GM21360 (cell line): ENCODE data around the gene DHX35.
"Not testable (repeated sequence)": the region's sequence is repeated elsewhere in the genome, so short reads cannot be mapped to it uniquely, and the experiment has no call there.

Experiments used
- ATAC-seq: cut with Tn5 transposase; IDR thresholded peaks from one replicate; pipeline ENCODE4 v1.9.1; 2021; ENCODE audit warnings: mild to moderate bottlenecking, moderate library complexity; ENCODE audit not compliant: unreplicated experiment

DHX35 gene

GRCh38 chr20:38939686-38940085, 22.5 kb upstream of the DHX35 start:
- no peak for ATAC-seq

DNA sequence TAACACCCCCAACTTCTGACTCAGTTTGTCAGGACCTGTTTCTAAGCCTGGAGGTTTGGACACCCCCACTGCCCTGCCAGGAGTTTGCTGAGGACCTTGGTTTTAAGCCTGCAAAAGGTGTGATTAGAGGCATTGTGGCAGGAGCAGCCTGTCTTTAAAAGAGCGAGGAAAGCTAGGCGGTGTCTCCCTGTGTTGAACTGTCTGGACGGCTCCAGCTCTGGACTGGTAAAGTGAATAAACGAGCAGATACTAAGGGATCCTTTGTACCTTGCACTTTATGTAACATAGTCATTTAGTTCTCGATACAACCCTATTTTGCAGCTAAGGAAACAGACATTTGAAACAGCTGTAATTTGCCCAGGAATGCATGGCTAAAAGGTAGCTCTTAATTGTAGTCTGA, 21.5 kb upstream of the DHX35 start:
- ATAC-seq, result no peak

DNA sequence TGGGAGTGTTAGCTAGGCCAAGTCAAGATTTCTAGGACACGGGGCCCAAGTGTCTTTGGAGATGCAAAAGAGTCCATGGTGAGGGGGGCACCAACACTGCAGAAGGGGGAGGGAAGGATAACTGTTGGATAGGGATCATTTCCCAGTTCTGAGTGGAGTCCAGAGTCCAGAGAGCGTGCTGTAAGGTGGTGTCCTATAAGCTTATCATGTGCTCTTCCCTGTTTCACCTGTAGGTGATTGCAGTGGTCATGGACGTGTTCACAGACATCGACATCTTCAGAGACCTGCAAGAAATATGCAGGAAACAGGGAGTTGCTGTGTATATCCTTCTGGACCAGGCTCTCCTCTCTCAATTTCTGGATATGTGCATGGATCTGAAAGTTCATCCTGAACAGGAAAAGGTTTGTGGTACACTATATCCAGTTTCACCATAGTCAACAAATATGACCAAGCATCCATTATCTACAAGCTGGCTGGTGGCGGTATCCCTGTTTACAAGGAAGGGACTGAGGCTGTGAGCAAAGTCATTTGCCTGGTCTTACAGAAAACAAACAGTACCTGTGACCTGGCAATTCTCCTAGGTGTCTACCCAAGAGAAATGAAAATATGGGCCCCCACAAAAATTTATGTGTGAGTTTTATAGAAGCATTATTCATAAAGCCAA, 20.3 kb upstream of the DHX35 start:
- ATAC-seq, result no peak

DNA sequence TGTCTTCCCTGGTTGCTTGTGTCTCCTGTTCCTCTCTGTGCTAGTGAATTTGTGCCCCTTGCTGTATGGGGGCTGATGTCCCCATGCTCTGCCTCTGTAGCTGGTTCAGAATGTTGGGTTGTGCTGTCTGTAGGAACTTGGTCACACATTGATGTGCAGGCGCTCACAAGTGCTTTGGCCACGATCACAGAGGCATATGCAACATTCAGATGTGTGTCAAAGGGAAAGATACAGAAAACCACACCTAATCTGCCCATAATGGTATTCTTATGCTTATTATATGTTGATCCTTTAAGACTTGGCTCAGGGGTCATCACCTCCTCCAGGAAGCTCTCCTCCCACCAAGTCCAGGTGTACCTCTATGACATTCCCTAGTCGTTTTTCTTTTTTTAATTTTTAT, 17.1 kb upstream of the DHX35 start:
- no peak for ATAC-seq

DNA sequence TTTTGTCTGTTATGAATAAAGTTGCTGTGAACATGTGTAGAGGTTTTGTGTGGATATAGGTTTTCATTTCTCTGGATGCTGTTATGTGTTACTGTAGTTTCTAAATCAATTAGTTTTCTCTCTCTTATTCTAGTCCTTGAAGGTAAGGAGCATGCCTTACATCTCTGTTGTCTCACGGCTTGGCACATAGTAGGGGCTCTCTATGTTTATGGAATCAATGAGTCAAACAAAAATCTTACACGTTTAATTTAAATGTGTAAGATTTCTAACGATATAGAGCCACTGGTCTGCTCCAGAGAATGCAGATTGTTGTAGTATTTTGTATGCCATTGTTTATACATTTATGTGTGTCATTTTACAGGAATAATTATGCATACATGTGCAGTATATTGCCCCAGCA, 15.3 kb upstream of the DHX35 start:
- no peak for ATAC-seq

GRCh38 chr20:38947931-38948362, 14.2 kb upstream of the DHX35 start:
- no peak for ATAC-seq

GRCh38 chr20:38950254-38950653, 11.9 kb upstream of the DHX35 start:
- ATAC-seq, result no peak

- ATAC-seq, result no peak
Measured at GRCh38 chr20:38951611-38952010, 10.5 kb upstream of the DHX35 start.

DNA sequence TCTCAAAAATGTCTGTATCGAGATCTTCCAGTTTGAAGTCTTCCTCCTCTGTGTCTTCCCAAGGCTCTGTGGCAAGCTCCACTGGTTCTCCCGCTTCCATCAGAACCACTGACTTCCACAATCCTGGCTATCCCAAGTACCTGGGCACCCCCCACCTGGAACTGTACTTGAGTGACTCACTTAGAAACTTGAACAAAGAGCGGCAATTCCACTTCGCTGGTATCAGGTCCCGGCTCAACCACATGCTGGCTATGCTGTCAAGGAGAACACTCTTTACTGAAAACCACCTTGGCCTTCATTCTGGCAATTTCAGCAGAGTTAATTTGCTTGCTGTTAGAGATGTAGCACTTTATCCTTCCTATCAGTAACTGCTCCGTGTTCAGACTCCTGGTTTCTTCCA, 10.0 kb upstream of the DHX35 start:
- no peak for ATAC-seq

DNA sequence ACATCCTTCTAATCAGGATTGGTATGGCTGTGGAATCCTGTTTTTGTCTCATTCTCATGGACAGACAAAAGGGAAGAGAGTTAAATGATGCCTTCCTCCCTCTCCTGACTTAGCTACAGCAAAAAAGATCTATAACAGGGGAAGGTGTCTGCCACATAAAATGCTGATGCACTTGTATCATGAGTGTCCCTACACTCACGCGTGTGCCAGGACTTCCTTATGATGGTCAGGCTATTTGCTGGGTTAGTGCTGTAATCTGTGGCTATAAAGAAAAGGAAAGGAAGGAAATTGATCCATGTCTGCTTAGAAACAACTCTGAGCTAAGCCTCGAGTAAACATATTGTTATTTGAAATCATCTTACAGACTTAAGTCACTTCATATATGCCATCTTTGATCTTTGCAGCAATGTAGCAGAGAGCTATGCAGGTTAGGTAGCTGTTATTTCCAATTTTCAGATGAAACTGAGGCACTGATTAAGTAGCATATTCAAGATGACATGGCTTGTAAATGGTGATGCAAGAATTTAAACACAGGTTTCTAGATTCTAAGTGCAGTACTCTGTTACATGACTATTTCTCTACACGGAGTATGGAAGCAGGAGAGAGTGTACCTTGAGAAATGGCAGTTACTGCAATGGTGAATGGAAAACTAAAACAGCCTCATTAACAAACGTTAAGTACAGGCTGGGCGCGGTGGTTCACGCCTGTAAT, 8.4 kb upstream of the DHX35 start:
- ATAC-seq, result no peak

DNA sequence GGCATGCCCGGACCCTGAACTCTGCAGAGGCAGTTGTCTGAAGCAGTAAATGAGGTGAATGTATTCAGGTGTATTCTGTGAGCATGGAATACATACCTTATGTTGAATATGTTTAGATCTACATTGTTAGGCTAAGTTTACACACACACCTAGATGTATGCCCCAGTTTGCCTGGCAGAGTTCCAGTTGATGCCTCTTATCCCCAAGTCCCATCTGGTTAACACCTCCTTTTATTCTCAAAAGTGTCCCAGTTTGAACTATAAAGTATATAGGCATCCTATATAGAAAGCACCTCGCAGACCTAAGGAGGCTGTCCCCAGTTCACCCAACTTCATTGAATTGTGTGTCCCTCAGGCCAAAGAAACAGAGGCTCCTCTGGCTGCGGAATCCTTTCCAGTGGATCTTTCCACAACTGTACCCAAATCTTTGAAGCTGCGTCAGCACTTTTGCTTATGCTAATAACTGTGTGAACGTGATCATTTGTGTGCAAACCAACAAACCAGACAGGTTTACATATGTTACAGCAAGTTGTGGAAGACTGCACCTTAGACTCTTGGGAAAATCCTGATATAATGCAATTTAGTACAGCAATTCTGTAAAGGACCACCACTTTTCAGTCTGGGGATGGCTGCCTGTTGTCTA, 4.8 kb upstream of the DHX35 start:
- no peak for ATAC-seq

DNA sequence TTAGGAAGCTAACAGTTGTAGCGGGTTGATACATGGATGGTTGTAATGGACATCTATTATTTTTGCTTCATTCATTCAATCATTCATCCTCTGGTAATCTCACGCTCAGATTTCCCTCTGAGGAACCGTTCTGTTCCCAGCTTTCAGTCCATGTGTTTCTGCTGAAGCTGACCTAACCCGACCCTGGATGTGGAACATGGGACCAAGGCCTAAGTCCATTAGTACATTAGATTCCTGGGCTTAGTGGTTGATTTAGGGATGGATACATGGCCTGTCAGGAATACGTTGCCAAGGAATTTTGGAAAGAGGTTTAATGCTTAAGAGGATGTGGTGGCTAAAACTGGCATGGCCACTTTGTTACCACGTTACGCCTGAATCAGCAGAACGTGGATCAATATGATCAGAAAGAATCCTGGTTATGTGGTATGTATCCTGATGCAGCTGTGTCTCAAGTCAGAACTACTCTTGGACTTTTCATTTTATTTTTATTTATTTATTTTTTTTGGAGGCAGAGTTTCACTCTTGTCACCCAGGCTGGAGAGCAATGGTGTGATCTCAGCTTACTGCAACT, 4.1 kb upstream of the DHX35 start:
- no peak for ATAC-seq

DNA sequence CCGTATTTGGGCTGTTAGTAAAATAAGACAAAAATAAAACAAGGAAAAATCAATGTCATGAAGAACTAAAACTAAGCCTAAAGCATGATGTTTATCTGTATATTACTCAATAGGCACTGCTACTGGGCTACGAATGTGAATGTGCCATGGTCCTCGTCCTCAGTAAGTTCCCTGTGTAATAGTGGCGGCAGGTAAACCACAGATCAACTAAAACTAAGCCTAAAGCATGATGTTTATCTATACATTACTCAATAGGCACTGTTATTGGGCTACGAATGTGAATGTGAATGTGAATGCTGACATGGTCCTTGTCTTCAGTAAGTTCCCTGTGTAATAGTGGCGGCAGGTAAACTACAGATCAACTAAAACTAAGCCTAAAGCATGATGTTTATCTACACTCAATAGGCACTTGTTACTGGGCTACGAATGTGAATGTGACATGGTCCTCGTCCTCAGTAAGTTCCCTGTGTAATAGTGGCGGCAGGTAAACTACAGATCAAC, 1.9 kb upstream of the DHX35 start:
- ATAC-seq, result not testable (repeated sequence)

DNA sequence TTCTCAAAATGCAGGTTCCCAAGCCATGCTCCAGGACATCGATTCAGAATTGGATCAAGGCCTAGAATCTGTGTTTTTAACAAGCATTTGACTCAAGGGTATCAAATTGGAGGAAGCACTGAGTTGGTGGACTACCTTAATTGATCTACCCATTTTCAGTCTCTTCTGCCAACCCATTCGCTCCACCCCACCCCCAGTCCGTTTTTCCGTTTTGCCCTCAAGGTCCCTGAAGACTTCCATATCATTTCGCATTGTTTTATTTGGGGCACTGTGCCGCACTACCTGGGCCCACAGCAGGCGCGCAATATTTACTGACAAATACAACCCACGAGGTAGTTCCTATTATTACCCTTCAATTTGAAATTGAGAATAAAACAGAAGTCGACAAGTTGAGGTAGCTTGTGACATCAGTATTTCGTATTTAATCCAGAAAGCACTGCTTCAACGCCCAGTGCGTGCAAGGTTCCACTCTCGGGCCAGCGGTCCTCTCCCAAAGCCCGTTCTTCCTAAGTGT, 557 bp upstream of the DHX35 start:
- ATAC-seq, result no peak

GRCh38 chr20:38962928-38963401, 821 bp downstream of the DHX35 start:
- no peak for ATAC-seq

GRCh38 chr20:38963745-38964144, 1.6 kb downstream of the DHX35 start:
- ATAC-seq, result no peak

DNA sequence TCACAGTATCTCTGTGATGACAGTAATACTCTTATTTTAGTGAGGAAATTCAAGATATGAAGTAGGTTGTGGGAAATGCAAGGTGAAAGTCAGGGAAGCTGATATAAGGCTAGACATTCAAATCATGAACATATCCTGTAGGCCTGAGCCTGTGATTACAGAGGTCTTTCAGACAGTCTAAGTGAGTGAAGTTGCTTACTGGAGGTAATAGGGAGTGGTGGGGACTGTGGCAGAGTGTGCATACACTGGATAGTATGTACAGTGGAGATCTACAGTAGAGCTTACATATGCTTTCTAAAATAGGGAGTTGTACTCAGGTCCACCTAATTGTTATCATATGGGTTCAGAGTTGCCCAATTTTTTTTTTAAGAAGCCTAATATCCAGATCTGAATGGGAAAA, 3.1 kb downstream of the DHX35 start:
- ATAC-seq, result no peak

GRCh38 chr20:38968090-38968489, 5.9 kb downstream of the DHX35 start:
- ATAC-seq, result no peak

GRCh38 chr20:38969708-38970107, 7.6 kb downstream of the DHX35 start:
- ATAC-seq, result no peak

- no peak for ATAC-seq
Measured at GRCh38 chr20:38970302-38970701, 8.2 kb downstream of the DHX35 start.

- ATAC-seq, result no peak
Measured at GRCh38 chr20:38973107-38973506, 11.0 kb downstream of the DHX35 start.
